Peyer's patch (tissue), 4 donors: ENCODE data around the gene NCK2.

Experiments used
- CTCF ChIP-seq, 6 experiments: fragments of 450-650 bp in 4 of 6; fragments of 200-600 bp in 2 of 6; sonication (generic) in 1 of 6; IDR thresholded peaks; one replicate each; pipeline ENCODE4 v1.5.1; 2017 to 2019; ENCODE audit warnings: antibody characterized with exemption in 6 of 6, mild to moderate bottlenecking in 3 of 6, moderate library complexity in 1 of 6
- POLR2A ChIP-seq, 2 donors: fragments of 450-650 bp; IDR thresholded peaks; one replicate each; pipeline ENCODE4 v1.5.1; 2017; ENCODE audit warnings: antibody characterized with exemption in 2 of 2, mild to moderate bottlenecking in 2 of 2, moderate library complexity in 2 of 2

GRCh38 chr2:105840933-105841332, 96.2 kb downstream of the NCK2 start:
- TF ChIP-seq CTCF (IDR thresholded peaks at IDR 0.05) (no peak), POLR2A (IDR thresholded peaks at IDR 0.05) (no peak)
